HepG2 (cell line): Measurements from ENCODE around the gene SEC11A. TPM values are rescaled to one million over a fixed set of nuclear protein-coding genes. Genes with fewer than 3 reads are reported as not detected.

Experiments
- CCDC6 ChIP-seq: sonication (generic); formaldehyde crosslinking; IDR thresholded peaks from 2 replicates; pipeline ENCODE4 v1.8.1; 2022; ENCODE audit warnings: mild to moderate bottlenecking, missing genetic modification reagents, moderate library complexity
- CENPT ChIP-seq: sonication (generic); formaldehyde crosslinking; IDR thresholded peaks from 2 replicates; pipeline ENCODE4 v1.8.0; 2022; ENCODE audit warnings: low read depth, mild to moderate bottlenecking, moderate library complexity, missing genetic modification reagents
- CHCHD3 ChIP-seq: sonication (generic); formaldehyde crosslinking; IDR thresholded peaks from 2 replicates; pipeline ENCODE4 v1.8.0; 2022; ENCODE audit warnings: mild to moderate bottlenecking, missing genetic modification reagents, moderate library complexity
- FOXO1 ChIP-seq: sonication (generic); formaldehyde crosslinking; IDR thresholded peaks from 2 replicates; pipeline ENCODE4 v1.4.0; 2020; ENCODE audit warnings: missing genetic modification reagents
- HNRNPLL ChIP-seq: fragments of 200-400 bp; formaldehyde crosslinking; IDR thresholded peaks from 2 replicates; pipeline ENCODE4 v1.6.1; 2017; ENCODE audit warnings: mild to moderate bottlenecking, low read depth, low read length; ENCODE audit not compliant: poor library complexity, severe bottlenecking
- IRX3 ChIP-seq: sonication (generic); formaldehyde crosslinking; IDR thresholded peaks from 2 replicates; pipeline ENCODE4 v1.8.1; 2023; ENCODE audit warnings: mild to moderate bottlenecking, low read depth, missing genetic modification reagents, borderline replicate concordance
- MIER2 ChIP-seq: IDR thresholded peaks from 2 replicates; pipeline ENCODE4 v1.6.1; 2016; ENCODE audit warnings: missing biosample characterization, missing genetic modification reagents
- PHF21A ChIP-seq: sonication (generic); formaldehyde crosslinking; IDR thresholded peaks from 2 replicates; pipeline ENCODE4 v1.5.0; 2020; ENCODE audit warnings: mild to moderate bottlenecking, missing genetic modification reagents
- POLR2AphosphoS2 ChIP-seq: IDR thresholded peaks from 2 replicates; pipeline ENCODE4 v1.6.1; 2011; ENCODE audit warnings: low read depth, low read length, improper control_type of control experiment
- SNAI1 ChIP-seq: sonication (generic); formaldehyde crosslinking; IDR thresholded peaks from 2 replicates; pipeline ENCODE4 v1.5.0; 2020; ENCODE audit warnings: mild to moderate bottlenecking, missing genetic modification reagents, borderline replicate concordance
- ZBTB38 ChIP-seq: sonication (generic); formaldehyde crosslinking; IDR thresholded peaks from 2 replicates; pipeline ENCODE4 v1.5.1; 2020; ENCODE audit warnings: mild to moderate bottlenecking, missing genetic modification reagents
- ZC3H13 ChIP-seq: sonication (generic); formaldehyde crosslinking; IDR thresholded peaks from 2 replicates; pipeline ENCODE4 v1.8.1; 2023; ENCODE audit warnings: mild to moderate bottlenecking, missing genetic modification reagents, moderate library complexity
- ZMYM3 ChIP-seq: sonication (generic); formaldehyde crosslinking; IDR thresholded peaks from 2 replicates; pipeline ENCODE4 v1.5.1; 2020; ENCODE audit warnings: mild to moderate bottlenecking, missing genetic modification reagents
- ZNF34 ChIP-seq: sonication (generic); formaldehyde crosslinking; IDR thresholded peaks from 2 replicates; pipeline ENCODE4 v1.4.0; 2020; ENCODE audit warnings: mild to moderate bottlenecking, missing genetic modification reagents, borderline replicate concordance
- ZNF569 ChIP-seq: sonication (generic); formaldehyde crosslinking; IDR thresholded peaks from 2 replicates; pipeline ENCODE4 v1.5.0; 2020; ENCODE audit warnings: mild to moderate bottlenecking, missing genetic modification reagents, moderate library complexity, borderline replicate concordance
- ZNF766 ChIP-seq: sonication (generic); formaldehyde crosslinking; IDR thresholded peaks from 2 replicates; pipeline ENCODE4 v1.5.0; 2020; ENCODE audit warnings: missing genetic modification reagents, borderline replicate concordance
- polyA plus RNA-seq, 8 experiments: library from polyadenylated mRNA; depleted of rRNA in 3 of 8; stranded (reverse) in 7 of 8; unstranded in 1 of 8; fragments of >200 nt; fragmentation: Illumina TruSeq in 4 of 8; extraction: Trizol in 4 of 8; gene quantifications; 2 replicates each; pipeline versions ENCODE4 v1.2.1 to v1.2.3, GENCODE V29; 2011 to 2016; ENCODE audit warnings: low read depth in 4 of 8, missing spikeins in 1 of 8, mixed read lengths in 1 of 8; ENCODE audit not compliant: insufficient read depth in 1 of 8
- total RNA-seq, 5 experiments: library from RNA; depleted of rRNA; stranded (reverse); fragments of >200 nt; fragmentation: Illumina TruSeq; extraction: Trizol; gene quantifications; 2 replicates each; pipeline ENCODE4 v1.2.3, GENCODE V29; 2016; ENCODE audit warnings: low read depth in 1 of 5
- TF ChIP-seq, protein P1 (sequence below): sonication (generic); formaldehyde crosslinking; IDR thresholded peaks from 2 replicates; pipeline ENCODE4 v1.4.0; 2020; ENCODE audit warnings: mild to moderate bottlenecking, missing genetic modification reagents
- TF ChIP-seq, protein P2 (sequence below): sonication (generic); formaldehyde crosslinking; IDR thresholded peaks from 2 replicates; pipeline ENCODE4 v1.8.1; 2023; ENCODE audit warnings: missing genetic modification reagents, mild to moderate bottlenecking, borderline replicate concordance
- TF ChIP-seq, protein P3 (sequence below): sonication (generic); formaldehyde crosslinking; IDR thresholded peaks from 2 replicates; pipeline ENCODE4 v1.4.0; 2020; ENCODE audit warnings: mild to moderate bottlenecking, missing genetic modification reagents
- TF ChIP-seq, protein P4 (sequence below): sonication (generic); formaldehyde crosslinking; IDR thresholded peaks from 2 replicates; pipeline ENCODE4 v1.5.0; 2020; ENCODE audit warnings: missing genetic modification reagents
- TF ChIP-seq, protein P5 (sequence below): sonication (generic); formaldehyde crosslinking; IDR thresholded peaks from 2 replicates; pipeline ENCODE4 v1.8.0; 2022; ENCODE audit warnings: missing genetic modification reagents, mild to moderate bottlenecking, moderate library complexity, borderline replicate concordance

The SEC11A gene
- total and polyA plus RNA-seq, 2 of the 13 experiments (the other 11 are each of a cell fraction or from before 2014, with no cell fraction given) = 141 to 230 TPM

DNA sequence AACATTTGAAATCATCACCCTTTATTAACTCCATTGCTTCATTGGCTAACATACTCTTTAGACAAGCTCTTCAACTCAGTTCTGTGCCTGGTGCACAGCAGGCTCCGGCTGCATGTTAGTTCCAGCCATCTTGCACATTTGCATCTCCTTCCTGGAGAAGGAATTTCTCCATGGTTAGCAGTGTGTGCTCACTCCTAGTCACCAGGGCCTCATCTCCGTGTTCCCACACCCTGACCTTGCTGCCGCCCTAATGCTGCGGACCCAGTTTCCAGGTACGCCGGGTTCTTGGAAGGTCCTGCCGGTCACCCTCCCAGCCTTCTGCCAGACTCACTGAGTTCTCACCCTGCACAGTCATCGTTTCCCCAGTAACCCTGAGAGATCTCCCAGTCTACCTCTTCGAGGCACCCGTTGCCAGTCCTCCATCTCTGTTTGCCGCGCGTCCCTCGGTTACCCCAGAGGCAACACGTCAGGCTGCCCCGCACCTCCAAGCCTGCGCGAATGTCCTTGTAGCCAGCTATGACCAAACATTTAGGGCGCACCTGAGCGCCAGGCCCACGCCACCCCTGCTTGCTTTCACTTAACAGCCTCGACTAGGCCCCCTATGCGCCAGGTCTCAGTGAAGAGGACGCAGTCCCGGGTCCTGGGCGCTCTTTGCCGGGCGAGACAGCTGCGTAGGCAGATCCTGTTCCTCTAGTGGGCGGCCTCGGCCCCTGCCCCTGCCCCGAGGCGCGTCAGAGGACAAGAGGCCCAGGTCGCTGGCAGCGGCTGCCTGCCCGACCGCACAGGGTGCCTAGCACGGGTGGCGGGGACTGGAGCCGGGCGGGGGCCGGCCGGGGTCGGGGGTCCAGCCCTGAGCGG, 31.7 kb upstream of the SEC11A start (continued):
- no peak for TF ChIP-seq CENPT (CRISPR knock-in tag)
- TF ChIP-seq, protein P1, sequence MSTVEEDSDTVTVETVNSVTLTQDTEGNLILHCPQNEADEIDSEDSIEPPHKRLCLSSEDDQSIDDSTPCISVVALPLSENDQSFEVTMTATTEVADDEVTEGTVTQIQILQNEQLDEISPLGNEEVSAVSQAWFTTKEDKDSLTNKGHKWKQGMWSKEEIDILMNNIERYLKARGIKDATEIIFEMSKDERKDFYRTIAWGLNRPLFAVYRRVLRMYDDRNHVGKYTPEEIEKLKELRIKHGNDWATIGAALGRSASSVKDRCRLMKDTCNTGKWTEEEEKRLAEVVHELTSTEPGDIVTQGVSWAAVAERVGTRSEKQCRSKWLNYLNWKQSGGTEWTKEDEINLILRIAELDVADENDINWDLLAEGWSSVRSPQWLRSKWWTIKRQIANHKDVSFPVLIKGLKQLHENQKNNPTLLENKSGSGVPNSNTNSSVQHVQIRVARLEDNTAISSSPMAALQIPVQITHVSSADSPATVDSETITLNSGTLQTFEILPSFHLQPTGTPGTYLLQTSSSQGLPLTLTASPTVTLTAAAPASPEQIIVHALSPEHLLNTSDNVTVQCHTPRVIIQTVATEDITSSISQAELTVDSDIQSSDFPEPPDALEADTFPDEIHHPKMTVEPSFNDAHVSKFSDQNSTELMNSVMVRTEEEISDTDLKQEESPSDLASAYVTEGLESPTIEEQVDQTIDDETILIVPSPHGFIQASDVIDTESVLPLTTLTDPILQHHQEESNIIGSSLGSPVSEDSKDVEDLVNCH (CRISPR knock-in tag) = 0 out of 2 replicates have a peak, but pooled peaks have one; percentile 52
- TF ChIP-seq, protein P2, sequence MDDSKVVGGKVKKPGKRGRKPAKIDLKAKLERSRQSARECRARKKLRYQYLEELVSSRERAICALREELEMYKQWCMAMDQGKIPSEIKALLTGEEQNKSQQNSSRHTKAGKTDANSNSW = no peak
- no peak; the same call in 1 of the 2 replicates for TF ChIP-seq FOXO1
- 0 out of 2 replicates have a peak, but pooled peaks have one; percentile 28 for TF ChIP-seq IRX3
- no peak for TF ChIP-seq POLR2AphosphoS2
- no peak for TF ChIP-seq MIER2 (CRISPR knock-in tag)
- TF ChIP-seq, protein P3, sequence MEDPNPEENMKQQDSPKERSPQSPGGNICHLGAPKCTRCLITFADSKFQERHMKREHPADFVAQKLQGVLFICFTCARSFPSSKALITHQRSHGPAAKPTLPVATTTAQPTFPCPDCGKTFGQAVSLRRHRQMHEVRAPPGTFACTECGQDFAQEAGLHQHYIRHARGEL (CRISPR knock-in tag) = 0 out of 2 replicates have a peak, but pooled peaks have one; percentile 48
- no peak for TF ChIP-seq ZNF569 (CRISPR knock-in tag)
- TF ChIP-seq, protein P4, sequence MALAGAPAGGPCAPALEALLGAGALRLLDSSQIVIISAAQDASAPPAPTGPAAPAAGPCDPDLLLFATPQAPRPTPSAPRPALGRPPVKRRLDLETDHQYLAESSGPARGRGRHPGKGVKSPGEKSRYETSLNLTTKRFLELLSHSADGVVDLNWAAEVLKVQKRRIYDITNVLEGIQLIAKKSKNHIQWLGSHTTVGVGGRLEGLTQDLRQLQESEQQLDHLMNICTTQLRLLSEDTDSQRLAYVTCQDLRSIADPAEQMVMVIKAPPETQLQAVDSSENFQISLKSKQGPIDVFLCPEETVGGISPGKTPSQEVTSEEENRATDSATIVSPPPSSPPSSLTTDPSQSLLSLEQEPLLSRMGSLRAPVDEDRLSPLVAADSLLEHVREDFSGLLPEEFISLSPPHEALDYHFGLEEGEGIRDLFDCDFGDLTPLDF (CRISPR knock-in tag) = no peak
- TF ChIP-seq HNRNPLL = peak; percentile 67
- no peak for TF ChIP-seq SNAI1 (CRISPR knock-in tag)
- TF ChIP-seq ZNF34 (CRISPR knock-in tag) = 0 out of 2 replicates have a peak, but pooled peaks have one; percentile 65
- TF ChIP-seq, protein P5, sequence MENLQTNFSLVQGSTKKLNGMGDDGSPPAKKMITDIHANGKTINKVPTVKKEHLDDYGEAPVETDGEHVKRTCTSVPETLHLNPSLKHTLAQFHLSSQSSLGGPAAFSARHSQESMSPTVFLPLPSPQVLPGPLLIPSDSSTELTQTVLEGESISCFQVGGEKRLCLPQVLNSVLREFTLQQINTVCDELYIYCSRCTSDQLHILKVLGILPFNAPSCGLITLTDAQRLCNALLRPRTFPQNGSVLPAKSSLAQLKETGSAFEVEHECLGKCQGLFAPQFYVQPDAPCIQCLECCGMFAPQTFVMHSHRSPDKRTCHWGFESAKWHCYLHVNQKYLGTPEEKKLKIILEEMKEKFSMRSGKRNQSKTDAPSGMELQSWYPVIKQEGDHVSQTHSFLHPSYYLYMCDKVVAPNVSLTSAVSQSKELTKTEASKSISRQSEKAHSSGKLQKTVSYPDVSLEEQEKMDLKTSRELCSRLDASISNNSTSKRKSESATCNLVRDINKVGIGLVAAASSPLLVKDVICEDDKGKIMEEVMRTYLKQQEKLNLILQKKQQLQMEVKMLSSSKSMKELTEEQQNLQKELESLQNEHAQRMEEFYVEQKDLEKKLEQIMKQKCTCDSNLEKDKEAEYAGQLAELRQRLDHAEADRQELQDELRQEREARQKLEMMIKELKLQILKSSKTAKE = no peak
- TF ChIP-seq ZBTB38 (CRISPR knock-in tag) = 0 out of 2 replicates have a peak, but pooled peaks have one; percentile 12
- peak; percentile 51 for TF ChIP-seq PHF21A (CRISPR knock-in tag)
- TF ChIP-seq CCDC6 (CRISPR knock-in tag) = peak; percentile 77; the same call in 1 of the 2 replicates
- TF ChIP-seq CHCHD3 = 0 out of 2 replicates have a peak, but pooled peaks have one; percentile 9
- TF ChIP-seq ZMYM3 (CRISPR knock-in tag) = peak; percentile 69
- 0 out of 2 replicates have a peak, but pooled peaks have one; percentile 36 for TF ChIP-seq ZNF766 (CRISPR knock-in tag)
- TF ChIP-seq ZC3H13 (CRISPR knock-in tag) = peak; percentile 50; the same call in 1 of the 2 replicates
